Pulmonary artery endothelial cell (primary cell): Measurements from ENCODE around the gene ADCY3. TPM values are rescaled to one million over a fixed set of nuclear protein-coding genes. Genes with fewer than 3 reads are reported as not detected.
"Not testable (repeated sequence)": the region's sequence is repeated elsewhere in the genome, so short reads cannot be mapped to it uniquely, and the experiment has no call there.

Experiments
- DNase-seq: peaks from one replicate; pipeline ENCODE4 v3.0.0-alpha.2; 2011; ENCODE audit warnings: low read depth, low spot score
- total RNA-seq: library from RNA; depleted of rRNA; stranded (reverse); fragments of >200 nt; gene quantifications from 2 replicates; pipeline ENCODE4 v1.2.3, GENCODE V29; 2014

Gene ADCY3
- total RNA-seq, 1 donor from 2014 or later, result 30.8 TPM

GRCh38 chr2:24816404-24816803 lies 103.6 kb downstream of the ADCY3 start:
- DNase-seq, result no peak

- no peak for DNase-seq
These were observed 104.9 kb downstream of the ADCY3 start for GRCh38 chr2:24815171-24815570.

- DNase-seq, result no peak
These were observed 105.5 kb downstream of the ADCY3 start for GRCh38 chr2:24814516-24814915.

- DNase-seq, result no peak
These were observed 106.3 kb downstream of the ADCY3 start for GRCh38 chr2:24813691-24814137.

GRCh38 chr2:24809316-24810007 lies 110.6 kb downstream of the ADCY3 start:
- no peak for DNase-seq

GRCh38 chr2:24806661-24807036 lies 113.4 kb downstream of the ADCY3 start:
- no peak for DNase-seq

- not testable (repeated sequence) for DNase-seq
These were observed 114.0 kb downstream of the ADCY3 start for GRCh38 chr2:24805811-24806660.

- not testable (repeated sequence) for DNase-seq
These were observed 119.5 kb downstream of the ADCY3 start for GRCh38 chr2:24800487-24800886.

GRCh38 chr2:24797644-24798043 lies 122.4 kb downstream of the ADCY3 start:
- DNase-seq, result no peak

GRCh38 chr2:24793761-24794435 lies 126.1 kb downstream of the ADCY3 start:
- DNase-seq, result no peak

GRCh38 chr2:24792874-24793760 lies 126.9 kb downstream of the ADCY3 start, which contains the start of the genes CENPO and PTRHD1:
Gene CENPO, plus strand, starts transcription at chr2:24793425. Its CDS starts 495 bp downstream, at chr2:24793920.
Gene PTRHD1, minus strand, starts transcription at chr2:24793391. Its CDS starts 14 bp downstream, at chr2:24793377.
- peak; percentile 89 for DNase-seq

GRCh38 chr2:24792542-24792873 lies 127.5 kb downstream of the ADCY3 start:
- no peak for DNase-seq

GRCh38 chr2:24791452-24791851 lies 128.6 kb downstream of the ADCY3 start:
- DNase-seq, result no peak

- no peak for DNase-seq
These were observed 131.2 kb downstream of the ADCY3 start for GRCh38 chr2:24788816-24789215.

- DNase-seq, result no peak
These were observed 132.5 kb downstream of the ADCY3 start for GRCh38 chr2:24787532-24787931.

GRCh38 chr2:24785671-24786321 lies 134.2 kb downstream of the ADCY3 start:
- DNase-seq, result no peak

GRCh38 chr2:24783641-24784040 lies 136.4 kb downstream of the ADCY3 start:
- DNase-seq, result no peak

- no peak for DNase-seq
These were observed 140.9 kb downstream of the ADCY3 start for GRCh38 chr2:24779116-24779515.

- no peak for DNase-seq
These were observed 145.7 kb downstream of the ADCY3 start for GRCh38 chr2:24774373-24774772.

GRCh38 chr2:24771764-24772586 lies 148.1 kb downstream of the ADCY3 start:
- no peak for DNase-seq
